Kidney glomerular epithelial cell (primary cell): ENCODE results near the gene XIAP.
"Not testable (repeated sequence)": the region's sequence is repeated elsewhere in the genome, so short reads cannot be mapped to it uniquely, and the experiment has no call there.

ENCODE experiments used
- DNase-seq: peaks from one replicate; lab custom pipeline; 2025; lab: John Stamatoyannopoulos, UW

XIAP gene

GRCh38 chrX:123876177-123876576, 16.3 kb downstream of the XIAP start:
- DNase-seq, result no peak

GRCh38 chrX:123876844-123877243, 17.0 kb downstream of the XIAP start:
- DNase-seq, result no peak

GRCh38 chrX:123878252-123878721, 18.4 kb downstream of the XIAP start:
- no peak for DNase-seq

- no peak for DNase-seq
These were observed 21.5 kb downstream of the XIAP start for GRCh38 chrX:123881330-123881729.

GRCh38 chrX:123882391-123882790, 22.5 kb downstream of the XIAP start:
- DNase-seq, result no peak

- DNase-seq, result peak; percentile 15
These were observed 25.1 kb downstream of the XIAP start for GRCh38 chrX:123884809-123885408.

- DNase-seq, result no peak
These were observed 39.8 kb downstream of the XIAP start for GRCh38 chrX:123899701-123900100.

GRCh38 chrX:123903261-123903660, 43.4 kb downstream of the XIAP start:
- not testable (repeated sequence) for DNase-seq

GRCh38 chrX:123905332-123905731, 45.5 kb downstream of the XIAP start:
- no peak for DNase-seq

- DNase-seq, result no peak
These were observed 46.9 kb downstream of the XIAP start for GRCh38 chrX:123906557-123907316.

GRCh38 chrX:123909523-123909922, 49.7 kb downstream of the XIAP start:
- DNase-seq, result no peak

GRCh38 chrX:123917069-123917468, 57.2 kb downstream of the XIAP start:
- no peak for DNase-seq

- no peak for DNase-seq
These were observed 58.4 kb downstream of the XIAP start for GRCh38 chrX:123918106-123918721.

- DNase-seq, result peak; percentile 52
These were observed 60.4 kb downstream of the XIAP start for GRCh38 chrX:123920105-123920785.

- DNase-seq, result no peak
These were observed 63.4 kb downstream of the XIAP start for GRCh38 chrX:123923211-123923610.

- DNase-seq, result no peak
These were observed 64.3 kb downstream of the XIAP start for GRCh38 chrX:123924186-123924585.

GRCh38 chrX:123927845-123928244, 68.0 kb downstream of the XIAP start:
- no peak for DNase-seq

- DNase-seq, result not testable (repeated sequence)
These were observed 72.2 kb downstream of the XIAP start for GRCh38 chrX:123932055-123932454.

GRCh38 chrX:123943074-123943473, 83.2 kb downstream of the XIAP start:
- no peak for DNase-seq

- no peak for DNase-seq
These were observed 83.6 kb downstream of the XIAP start for GRCh38 chrX:123943488-123943887.

- no peak for DNase-seq
These were observed 90.0 kb downstream of the XIAP start for GRCh38 chrX:123949846-123950245.

- no peak for DNase-seq
These were observed 99.6 kb downstream of the XIAP start for GRCh38 chrX:123959281-123960063.
